Trophoblast cell (in vitro differentiated cells and primary cell): ENCODE data around the gene MSANTD2.

Source experiments
- DNase-seq, 2 donors: peaks; one replicate each; pipeline ENCODE4 v3.0.0-alpha.2; 2016
- H2AFZ ChIP-seq: 2 replicates; pipeline ENCODE4 v1.6.1; 2013; ENCODE audit warnings: low read length, moderate library complexity, mild to moderate bottlenecking; ENCODE audit not compliant: insufficient read depth, poor library complexity
- H2AK5ac ChIP-seq: 2 replicates; pipeline ENCODE4 v1.6.1; 2013; ENCODE audit warnings: mild to moderate bottlenecking, low read length
- H2BK120ac ChIP-seq: 2 replicates; pipeline ENCODE4 v1.6.1; 2013; ENCODE audit warnings: low read length, mild to moderate bottlenecking, moderate library complexity; ENCODE audit not compliant: insufficient read depth, poor library complexity
- H2BK12ac ChIP-seq: 2 replicates; pipeline ENCODE4 v1.6.1; 2013; ENCODE audit warnings: mild to moderate bottlenecking, low read length, moderate library complexity
- H2BK5ac ChIP-seq: 2 replicates; pipeline ENCODE4 v1.6.1; 2013; ENCODE audit warnings: low read length, low read depth, moderate library complexity, mild to moderate bottlenecking; ENCODE audit not compliant: poor library complexity
- H3K14ac ChIP-seq: 2 replicates; pipeline ENCODE4 v1.6.1; 2013; ENCODE audit warnings: mild to moderate bottlenecking, low read length
- H3K18ac ChIP-seq: 2 replicates; pipeline ENCODE4 v1.6.1; 2013; ENCODE audit warnings: mild to moderate bottlenecking, low read length
- H3K23ac ChIP-seq: 2 replicates; pipeline ENCODE4 v1.6.1; 2013; ENCODE audit warnings: low read length
- H3K27ac ChIP-seq: 2 replicates; pipeline ENCODE4 v1.5.1; 2013; ENCODE audit warnings: low read depth, mild to moderate bottlenecking, inconsistent platforms, low read length, moderate library complexity
- H3K27me3 ChIP-seq: 2 replicates; pipeline ENCODE4 v1.6.1; 2013; ENCODE audit warnings: inconsistent platforms, mild to moderate bottlenecking, low read length, moderate library complexity; ENCODE audit not compliant: insufficient read depth
- H3K36me3 ChIP-seq, 2 experiments: 1 replicate in 1 of 2; 2 replicates in 1 of 2; pipeline ENCODE4 v1.6.1; 2013; ENCODE audit warnings: low read length in 2 of 2, mild to moderate bottlenecking in 2 of 2, moderate library complexity in 1 of 2; ENCODE audit not compliant: insufficient read depth in 2 of 2, control insufficient read depth in 1 of 2
- H3K4ac ChIP-seq: 2 replicates; pipeline ENCODE4 v1.6.1; 2013; ENCODE audit warnings: low read depth, mild to moderate bottlenecking, low read length, moderate library complexity
- H3K4me1 ChIP-seq, 2 experiments: 1 replicate in 1 of 2; 2 replicates in 1 of 2; pipeline ENCODE4 v1.6.1; 2013; ENCODE audit warnings: low read length in 2 of 2, mild to moderate bottlenecking in 2 of 2, moderate library complexity in 1 of 2; ENCODE audit not compliant: insufficient read depth in 2 of 2, control insufficient read depth in 1 of 2
- H3K4me2 ChIP-seq: 2 replicates; pipeline ENCODE4 v1.6.1; 2013; ENCODE audit warnings: inconsistent platforms, mild to moderate bottlenecking, low read length, moderate library complexity
- H3K4me3 ChIP-seq: 2 replicates; pipeline ENCODE4 v1.5.1; 2013; ENCODE audit warnings: mild to moderate bottlenecking, low read depth, low read length, inconsistent platforms
- H3K79me1 ChIP-seq: one replicate; pipeline ENCODE4 v1.6.1; 2013; ENCODE audit warnings: low read length
- H3K79me2 ChIP-seq: 2 replicates; pipeline ENCODE4 v1.6.1; 2013; ENCODE audit warnings: low read length, mild to moderate bottlenecking; ENCODE audit not compliant: control insufficient read depth, insufficient read depth, poor library complexity
- H3K9ac ChIP-seq: 2 replicates; pipeline ENCODE4 v1.6.1; 2013; ENCODE audit warnings: mild to moderate bottlenecking, low read length
- H3K9me3 ChIP-seq: 2 replicates; pipeline ENCODE4 v1.6.1; 2013; ENCODE audit warnings: low read depth, mild to moderate bottlenecking, control low read depth, inconsistent platforms, low read length; ENCODE audit not compliant: insufficient read depth
- H4K12ac ChIP-seq: 2 replicates; pipeline ENCODE4 v1.6.1; 2013; ENCODE audit warnings: low read depth, mild to moderate bottlenecking, low read length, moderate library complexity
- H4K8ac ChIP-seq: 2 replicates; pipeline ENCODE4 v1.6.1; 2013; ENCODE audit warnings: low read depth, mild to moderate bottlenecking, low read length, moderate library complexity
- H4K91ac ChIP-seq: one replicate; pipeline ENCODE4 v1.6.1; 2013; ENCODE audit warnings: low read depth, mild to moderate bottlenecking, low read length, moderate library complexity
- WGBS: extraction: QIAGEN DNeasy Blood & Tissue Kit; methylation state at CpG from one replicate; pipeline ENCODE4 v1.1.7; 2013; ENCODE audit warnings: missing lambda C conversion rate; ENCODE audit not compliant: insufficient read length, insufficient coverage; ENCODE audit errors: extremely low coverage; 5-methylcytosine and 5-hydroxymethylcytosine counted together

MSANTD2 gene

DNA sequence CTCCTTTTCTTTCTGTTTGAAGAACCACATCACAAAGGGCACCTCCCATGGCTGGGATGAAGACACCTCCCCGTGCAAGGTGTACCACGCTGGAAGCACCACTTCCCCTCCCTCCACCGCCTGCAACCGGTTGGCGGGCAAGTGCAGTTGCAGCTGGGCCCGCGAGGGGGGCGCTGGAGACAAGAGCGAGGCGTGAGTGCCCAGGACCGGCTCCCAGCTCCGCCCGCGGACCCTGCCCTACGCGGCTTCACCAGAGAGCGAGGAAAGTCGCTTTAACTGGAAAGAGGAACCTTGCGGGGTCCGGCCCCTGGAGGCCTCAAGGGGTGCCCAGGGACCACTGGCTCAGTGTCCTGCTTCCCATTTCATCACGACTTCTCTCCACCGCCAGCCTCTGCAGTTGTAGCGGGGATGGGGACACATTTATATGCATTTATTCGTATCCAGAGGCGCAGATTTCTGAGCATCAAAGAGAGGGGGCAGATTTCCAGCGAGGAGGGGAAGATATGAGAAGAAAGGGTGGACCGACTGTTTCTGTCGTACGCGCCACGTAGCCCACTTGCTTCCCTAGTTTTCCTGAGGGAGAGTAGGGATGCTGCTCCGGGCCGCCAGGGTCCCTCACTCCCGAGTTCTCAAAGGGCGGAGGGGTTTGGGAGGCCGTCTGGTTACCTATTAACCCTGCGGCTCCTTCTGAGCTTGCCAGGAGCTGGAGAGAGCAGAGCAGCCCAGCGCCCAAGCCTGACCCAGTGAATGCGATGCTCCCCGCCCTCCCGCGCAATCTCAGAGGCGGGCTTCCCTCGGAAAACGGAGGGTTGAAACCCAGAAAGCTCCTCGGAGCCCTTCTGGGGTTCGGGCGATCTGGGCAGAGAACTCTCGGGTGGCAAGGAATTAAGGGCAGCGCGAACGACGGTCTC is 41.6 kb downstream of the MSANTD2 start:
- H3K27ac ChIP-seq, result no peak overlapping the region
- peak; percentile 80 to 81 for DNase-seq
- no peak overlapping the region for H4K8ac ChIP-seq
- H3K4me3 ChIP-seq, result no peak overlapping the region
- peaks cover 2% of the 10 kb centered on the region for H3K79me1 ChIP-seq
- peaks cover 14 to 36% of the 10 kb centered on the region in 2 experiments for H3K4me1 ChIP-seq
- peaks cover 8% of the 10 kb centered on the region for H3K9me3 ChIP-seq
- H3K14ac ChIP-seq, result no peak overlapping the region
- no peak overlapping the region for H3K9ac ChIP-seq
- H2AK5ac ChIP-seq, result no peak overlapping the region
- no peaks in the 10 kb centered on the region for H3K79me2 ChIP-seq
- no peak overlapping the region for H2BK5ac ChIP-seq
- H4K12ac ChIP-seq, result no peak overlapping the region
- peak overlapping the region; percentile 26 for H3K4me2 ChIP-seq
- no peak overlapping the region for H2AFZ ChIP-seq
- no peaks in the 10 kb centered on the region for H3K36me3 ChIP-seq
- H3K4ac ChIP-seq, result no peak overlapping the region
- no peak overlapping the region for H3K23ac ChIP-seq
- H3K18ac ChIP-seq, result no peak overlapping the region
- H4K91ac ChIP-seq, result no peak overlapping the region
- H2BK12ac ChIP-seq, result no peak overlapping the region
- no CpG with 5 or more reads among the region's 53 CpGs for WGBS
- H3K27me3 ChIP-seq, result peaks cover 67% of the 10 kb centered on the region
- no peak overlapping the region for H2BK120ac ChIP-seq

GRCh38 chr11:124757320-124757719 is 42.9 kb downstream of the MSANTD2 start:
- Histone ChIP-seq H3K4me2 (no peak overlapping the region), H3K14ac (no peak overlapping the region), H2BK12ac (no peak overlapping the region), H3K18ac (no peak overlapping the region), H2BK5ac (no peak overlapping the region), H4K8ac (no peak overlapping the region), H3K4me3 (no peak overlapping the region), H3K4me1 (peaks cover 9 to 27% of the 10 kb centered on the region in 2 experiments), H4K91ac (no peak overlapping the region), H4K12ac (no peak overlapping the region), H3K27me3 (peaks cover 68% of the 10 kb centered on the region), H3K79me1 (no peaks in the 10 kb centered on the region), H2BK120ac (no peak overlapping the region), H2AFZ (no peak overlapping the region), H3K9ac (no peak overlapping the region), H3K9me3 (peaks cover 11% of the 10 kb centered on the region), H3K36me3 (no peaks in the 10 kb centered on the region), H3K27ac (no peak overlapping the region), H2AK5ac (no peak overlapping the region), H3K23ac (no peak overlapping the region), H3K79me2 (no peaks in the 10 kb centered on the region), H3K4ac (no peak overlapping the region)
- no CpG with 5 or more reads among the region's 3 CpGs for WGBS
- DNase-seq, result no peak

- no peak overlapping the region for H3K4ac ChIP-seq
- no peak overlapping the region for H2BK5ac ChIP-seq
- no CpG with 5 or more reads among the region's 6 CpGs for WGBS
- H4K8ac ChIP-seq, result no peak overlapping the region
- H2AK5ac ChIP-seq, result no peak overlapping the region
- H3K4me1 ChIP-seq, result peaks cover 6 to 21% of the 10 kb centered on the region in 2 experiments
- H2BK12ac ChIP-seq, result no peak overlapping the region
- no peak overlapping the region for H2AFZ ChIP-seq
- peaks cover 11% of the 10 kb centered on the region for H3K9me3 ChIP-seq
- no peak for DNase-seq
- H4K91ac ChIP-seq, result no peak overlapping the region
- no peaks in the 10 kb centered on the region for H3K79me2 ChIP-seq
- no peak overlapping the region for H2BK120ac ChIP-seq
- H3K14ac ChIP-seq, result no peak overlapping the region
- H3K27ac ChIP-seq, result no peak overlapping the region
- H3K79me1 ChIP-seq, result no peaks in the 10 kb centered on the region
- no peaks in the 10 kb centered on the region for H3K36me3 ChIP-seq
- no peak overlapping the region for H3K4me2 ChIP-seq
- no peak overlapping the region for H3K23ac ChIP-seq
- no peak overlapping the region for H3K9ac ChIP-seq
- H3K27me3 ChIP-seq, result peaks cover 68% of the 10 kb centered on the region
- no peak overlapping the region for H4K12ac ChIP-seq
- no peak overlapping the region for H3K18ac ChIP-seq
- no peak overlapping the region for H3K4me3 ChIP-seq
Measured at GRCh38 chr11:124756753-124757227, 43.4 kb downstream of the MSANTD2 start.

- no peak overlapping the region for H3K18ac ChIP-seq
- H2AK5ac ChIP-seq, result no peak overlapping the region
- no CpG with 5 or more reads among the region's 9 CpGs for whole genome bisulfite sequencing
- no peak overlapping the region for H4K91ac ChIP-seq
- no peak overlapping the region for H4K12ac ChIP-seq
- H3K9ac ChIP-seq, result no peak overlapping the region
- H3K23ac ChIP-seq, result peak overlapping the region; percentile 31
- no peaks in the 10 kb centered on the region for H3K36me3 ChIP-seq
- H3K9me3 ChIP-seq, result peaks cover 12% of the 10 kb centered on the region
- H2AFZ ChIP-seq, result no peak overlapping the region
- no peak overlapping the region for H2BK12ac ChIP-seq
- H3K4me1 ChIP-seq, result peaks cover 5 to 19% of the 10 kb centered on the region in 2 experiments
- H3K27me3 ChIP-seq, result peaks cover 68% of the 10 kb centered on the region
- H3K4me2 ChIP-seq, result no peak overlapping the region
- no peak for DNase-seq
- peak overlapping the region; percentile 23 for H3K4me3 ChIP-seq
- no peaks in the 10 kb centered on the region for H3K79me2 ChIP-seq
- no peak overlapping the region for H2BK5ac ChIP-seq
- H3K27ac ChIP-seq, result no peak overlapping the region
- no peaks in the 10 kb centered on the region for H3K79me1 ChIP-seq
- H4K8ac ChIP-seq, result no peak overlapping the region
- no peak overlapping the region for H3K14ac ChIP-seq
- H3K4ac ChIP-seq, result no peak overlapping the region
- no peak overlapping the region for H2BK120ac ChIP-seq
Measured at GRCh38 chr11:124756033-124756752, 44.0 kb downstream of the MSANTD2 start.
